DOHH2 (cell line): ENCODE results near the gene PRXL2A.

Experiments used
- H3F3A ChIP-seq: fragments of 200-600 bp; sonication (generic), shearing (Covaris generic); 2 replicates; pipeline ENCODE4 v1.6.0; 2016; ENCODE audit warnings: antibody characterized with exemption, mild to moderate bottlenecking; ENCODE audit not compliant: control insufficient read depth, insufficient read depth
- H3K27ac ChIP-seq: fragments of 200-600 bp; sonication (generic); 2 replicates; pipeline ENCODE4 v1.5.1; 2014; ENCODE audit warnings: low read depth, mild to moderate bottlenecking, low read length, moderate library complexity
- H3K27me3 ChIP-seq: fragments of 200-600 bp; sonication (generic); 2 replicates; pipeline ENCODE4 v1.6.1; 2014; ENCODE audit warnings: mild to moderate bottlenecking, low read length, mixed read lengths; ENCODE audit not compliant: control insufficient read depth
- H3K36me3 ChIP-seq: fragments of 200-600 bp; sonication (generic); 2 replicates; pipeline ENCODE4 v1.6.1; 2014; ENCODE audit warnings: mild to moderate bottlenecking, low read length, moderate library complexity, mixed read lengths; ENCODE audit not compliant: control insufficient read depth
- H3K4me1 ChIP-seq: fragments of 200-600 bp; sonication (generic); 2 replicates; pipeline ENCODE4 v1.6.1; 2014; ENCODE audit warnings: mild to moderate bottlenecking, low read length, mixed read lengths; ENCODE audit not compliant: control insufficient read depth
- H3K4me2 ChIP-seq: fragments of 200-600 bp; sonication (generic); 2 replicates; pipeline ENCODE4 v1.6.0; 2014; ENCODE audit warnings: mild to moderate bottlenecking, low read length, moderate library complexity
- H3K4me3 ChIP-seq: fragments of 200-600 bp; sonication (generic); 2 replicates; pipeline ENCODE4 v1.5.1; 2014; ENCODE audit warnings: mild to moderate bottlenecking, low read length, mixed read lengths
- H3K79me2 ChIP-seq: fragments of 200-600 bp; sonication (generic); 2 replicates; pipeline ENCODE4 v1.6.1; 2014; ENCODE audit warnings: mild to moderate bottlenecking, low read length, mixed read lengths; ENCODE audit not compliant: control insufficient read depth
- H3K9me2 ChIP-seq: fragments of 200-600 bp; sonication (generic); replicated peaks from 2 replicates; pipeline ENCODE4 v1.6.1; 2014; ENCODE audit warnings: mild to moderate bottlenecking, low read length, mixed read lengths; ENCODE audit not compliant: control insufficient read depth
- H3K9me3 ChIP-seq: fragments of 200-600 bp; sonication (generic); 2 replicates; pipeline ENCODE4 v1.6.1; 2014; ENCODE audit warnings: antibody characterized with exemption, low read length, mixed read lengths; ENCODE audit not compliant: control insufficient read depth, insufficient read depth
- H4K20me1 ChIP-seq: fragments of 200-600 bp; sonication (generic); 2 replicates; pipeline ENCODE4 v1.6.0; 2014; ENCODE audit warnings: low read depth, mild to moderate bottlenecking, antibody characterized with exemption, low read length, moderate library complexity; ENCODE audit not compliant: control insufficient read depth, insufficient read depth
- CTCF ChIP-seq: fragments of 200-600 bp; sonication (generic); IDR thresholded peaks from one replicate; pipeline ENCODE4 v1.5.1; 2014; ENCODE audit warnings: antibody characterized with exemption, mild to moderate bottlenecking, low read depth, low read length; ENCODE audit not compliant: poor library complexity, severe bottlenecking
- EZH2phosphoT487 ChIP-seq: fragments of 200-600 bp; sonication (generic); IDR thresholded peaks from 2 replicates; pipeline ENCODE4 v1.6.1; 2017; ENCODE audit warnings: borderline replicate concordance, mild to moderate bottlenecking, antibody characterized with exemption, low read length, moderate library complexity, mixed read lengths

Gene PRXL2A

GRCh38 chr10:80371467-80371866 lies 36.9 kb upstream of the PRXL2A start:
- no peaks in the 10 kb centered on the region for H3K9me2 ChIP-seq
- H3K79me2 ChIP-seq, result no peaks in the 10 kb centered on the region
- H3K4me2 ChIP-seq, result no peak overlapping the region
- no peak overlapping the region for H3K27ac ChIP-seq
- H3K27me3 ChIP-seq, result peaks cover 6% of the 10 kb centered on the region
- no peaks in the 10 kb centered on the region for H3F3A ChIP-seq
- peaks cover 11% of the 10 kb centered on the region; the same call in 1 of the 2 replicates for H3K9me3 ChIP-seq
- H3K4me3 ChIP-seq, result no peak overlapping the region
- no peaks in the 10 kb centered on the region for H3K36me3 ChIP-seq
- H3K4me1 ChIP-seq, result no peaks in the 10 kb centered on the region
- H4K20me1 ChIP-seq, result no peaks in the 10 kb centered on the region
- no peak for TF ChIP-seq EZH2phosphoT487
- TF ChIP-seq CTCF, result no peak

GRCh38 chr10:80372675-80373074 lies 35.7 kb upstream of the PRXL2A start:
- Histone ChIP-seq H4K20me1 (no peaks in the 10 kb centered on the region), H3K9me3 (0 out of 2 replicates have a peak, but pooled peaks cover 6% of the 10 kb centered on the region), H3K4me3 (no peak overlapping the region), H3K4me1 (no peaks in the 10 kb centered on the region), H3K79me2 (no peaks in the 10 kb centered on the region), H3K27me3 (peaks cover 8% of the 10 kb centered on the region), H3F3A (no peaks in the 10 kb centered on the region), H3K9me2 (no peaks in the 10 kb centered on the region), H3K4me2 (no peak overlapping the region), H3K27ac (no peak overlapping the region), H3K36me3 (no peaks in the 10 kb centered on the region)
- TF ChIP-seq EZH2phosphoT487 (no peak), CTCF (no peak)

GRCh38 chr10:80373502-80373901 lies 34.8 kb upstream of the PRXL2A start:
- no peak overlapping the region for H3K4me3 ChIP-seq
- TF ChIP-seq EZH2phosphoT487 (no peak), CTCF (no peak)

More at GRCh38 chr10:80373502-80373901, 34.8 kb upstream of the PRXL2A start:
- Histone ChIP-seq H3K79me2 (no peaks in the 10 kb centered on the region), H3F3A (no peaks in the 10 kb centered on the region), H3K27ac (no peak overlapping the region), H4K20me1 (no peaks in the 10 kb centered on the region), H3K4me1 (peaks cover 3% of the 10 kb centered on the region; the same call in 1 of the 2 replicates), H3K27me3 (peaks cover 10% of the 10 kb centered on the region), H3K4me2 (no peak overlapping the region), H3K9me2 (no peaks in the 10 kb centered on the region), H3K36me3 (no peaks in the 10 kb centered on the region), H3K9me3 (no peaks in the 10 kb centered on the region)
